Peyer's patch (tissue), 4 donors: ENCODE results near the gene MGRN1.

Experiments used
- POLR2A ChIP-seq, 2 donors: fragments of 450-650 bp; IDR thresholded peaks; one replicate each; pipeline ENCODE4 v1.5.1; 2017; ENCODE audit warnings: antibody characterized with exemption in 2 of 2, mild to moderate bottlenecking in 2 of 2, moderate library complexity in 2 of 2
- TF ChIP-seq, protein P1 (sequence below), 6 experiments: fragments of 450-650 bp in 4 of 6; fragments of 200-600 bp in 2 of 6; sonication (generic) in 1 of 6; IDR thresholded peaks; one replicate each; pipeline ENCODE4 v1.5.1; 2017 to 2019; ENCODE audit warnings: antibody characterized with exemption in 6 of 6, mild to moderate bottlenecking in 3 of 6, moderate library complexity in 1 of 6

DNA sequence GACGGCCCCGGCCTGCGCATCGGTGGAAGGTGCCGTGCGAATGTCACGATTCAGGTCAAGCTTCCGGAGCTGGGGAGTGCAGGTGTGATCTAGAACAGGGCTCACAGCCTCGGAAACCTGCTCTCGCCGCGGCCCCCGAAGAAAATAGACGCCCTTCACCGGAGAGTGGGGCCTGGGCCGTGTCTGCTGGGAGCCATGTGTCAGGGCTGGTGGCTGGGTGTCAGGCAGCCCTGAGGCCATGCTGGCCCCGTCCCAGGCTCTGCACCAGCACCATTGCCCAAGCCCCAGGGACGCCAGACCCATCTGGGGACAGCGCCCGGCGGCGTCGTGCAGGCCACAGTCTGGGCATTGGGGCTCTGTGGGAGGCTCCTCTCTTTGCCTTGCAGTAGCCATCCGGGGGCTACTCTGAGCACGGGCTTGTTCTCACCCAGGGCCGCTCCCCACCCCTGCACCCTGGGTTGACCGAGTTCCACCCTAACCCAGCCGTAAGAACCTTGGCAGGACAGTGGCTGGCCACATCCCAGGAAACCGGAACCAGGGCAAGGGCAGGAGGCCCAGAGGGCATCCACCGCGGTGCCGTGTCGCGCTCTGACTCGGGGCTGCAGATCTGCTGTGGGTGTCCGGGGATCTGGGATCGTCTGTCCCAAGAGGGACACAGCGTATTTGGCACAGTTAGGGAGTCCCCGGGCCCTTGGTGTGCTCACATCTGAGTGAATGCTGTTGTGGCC lies 63.5 kb downstream of the MGRN1 start:
- TF ChIP-seq, protein P1, sequence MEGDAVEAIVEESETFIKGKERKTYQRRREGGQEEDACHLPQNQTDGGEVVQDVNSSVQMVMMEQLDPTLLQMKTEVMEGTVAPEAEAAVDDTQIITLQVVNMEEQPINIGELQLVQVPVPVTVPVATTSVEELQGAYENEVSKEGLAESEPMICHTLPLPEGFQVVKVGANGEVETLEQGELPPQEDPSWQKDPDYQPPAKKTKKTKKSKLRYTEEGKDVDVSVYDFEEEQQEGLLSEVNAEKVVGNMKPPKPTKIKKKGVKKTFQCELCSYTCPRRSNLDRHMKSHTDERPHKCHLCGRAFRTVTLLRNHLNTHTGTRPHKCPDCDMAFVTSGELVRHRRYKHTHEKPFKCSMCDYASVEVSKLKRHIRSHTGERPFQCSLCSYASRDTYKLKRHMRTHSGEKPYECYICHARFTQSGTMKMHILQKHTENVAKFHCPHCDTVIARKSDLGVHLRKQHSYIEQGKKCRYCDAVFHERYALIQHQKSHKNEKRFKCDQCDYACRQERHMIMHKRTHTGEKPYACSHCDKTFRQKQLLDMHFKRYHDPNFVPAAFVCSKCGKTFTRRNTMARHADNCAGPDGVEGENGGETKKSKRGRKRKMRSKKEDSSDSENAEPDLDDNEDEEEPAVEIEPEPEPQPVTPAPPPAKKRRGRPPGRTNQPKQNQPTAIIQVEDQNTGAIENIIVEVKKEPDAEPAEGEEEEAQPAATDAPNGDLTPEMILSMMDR (IDR thresholded peaks at IDR 0.05) = no peak
- TF ChIP-seq POLR2A (IDR thresholded peaks at IDR 0.05) = no peak
